DND-41 (cell line): ENCODE measurements around the gene SPATS2.

ENCODE experiments used
- CTCF ChIP-seq: IDR thresholded peaks from 2 replicates; pipeline ENCODE4 v1.5.1; 2012; ENCODE audit warnings: borderline replicate concordance, low read length, moderate library complexity, mild to moderate bottlenecking; ENCODE audit not compliant: poor library complexity, severe bottlenecking; ENCODE audit errors: extremely low read depth
- EZH2 ChIP-seq: IDR thresholded peaks from 3 replicates; pipeline ENCODE4 v1.6.1; 2012; ENCODE audit warnings: borderline replicate concordance, low read depth, mild to moderate bottlenecking, moderate library complexity, low read length, inconsistent platforms; ENCODE audit not compliant: severe bottlenecking

- TF ChIP-seq CTCF, result no peak
- TF ChIP-seq EZH2, result no peak
These were observed 36.5 kb upstream of the SPATS2 start for GRCh38 chr12:49330631-49331379.
